Nephron (organoid): Measurements from ENCODE around the gene PTGES3.

Source experiments
- H3K27ac Mint-ChIP-seq, 3 experiments: 2 replicates each; pipeline ENCODE4 v1.8.0; 2020; ENCODE audit warnings: mixed read lengths in 3 of 3, mild to moderate bottlenecking in 2 of 3, moderate library complexity in 1 of 3
- H3K27me3 Mint-ChIP-seq: 2 replicates; pipeline ENCODE4 v1.8.0; 2021; ENCODE audit warnings: low read depth, mild to moderate bottlenecking, moderate library complexity, mixed read lengths
- H3K36me3 Mint-ChIP-seq: 2 replicates; pipeline ENCODE4 v1.8.0; 2020; ENCODE audit warnings: low read depth, mixed read lengths
- H3K4me1 Mint-ChIP-seq: 2 replicates; pipeline ENCODE4 v1.8.0; 2020; ENCODE audit warnings: mixed read lengths
- H3K4me3 Mint-ChIP-seq, 3 experiments: 2 replicates each; pipeline ENCODE4 v1.8.0; 2020; ENCODE audit warnings: mild to moderate bottlenecking in 3 of 3, mixed read lengths in 3 of 3, moderate library complexity in 2 of 3
- H3K9me3 Mint-ChIP-seq: 2 replicates; pipeline ENCODE4 v1.8.0; 2020; ENCODE audit warnings: mixed read lengths
- CTCF ChIP-seq, 3 experiments: fragments of 200-600 bp; sonication (generic); IDR thresholded peaks; one replicate each; pipeline ENCODE4 v1.5.0; 2021; ENCODE audit warnings: antibody characterized with exemption in 3 of 3; ENCODE audit not compliant: unreplicated experiment in 3 of 3

Gene PTGES3

GRCh38 chr12:56699020-56699661 lies 11.1 kb upstream of the PTGES3 start:
- H3K9me3 Mint-ChIP-seq, result no peaks in the 10 kb centered on the region
- no peaks in the 10 kb centered on the region for H3K27me3 Mint-ChIP-seq
- no peak overlapping the region for H3K4me3 Mint-ChIP-seq
- TF ChIP-seq CTCF (IDR thresholded peaks at IDR 0.05; ENCODE audit: unreplicated experiment in 3 of 3), result no peak
- H3K4me1 Mint-ChIP-seq, result peaks cover 18% of the 10 kb centered on the region
- no peaks in the 10 kb centered on the region for H3K36me3 Mint-ChIP-seq
- H3K27ac Mint-ChIP-seq, result peak overlapping the region in 1 of 3 experiments; percentile 31

- no peak for TF ChIP-seq CTCF (IDR thresholded peaks at IDR 0.05; ENCODE audit: unreplicated experiment in 3 of 3)
- H3K9me3 Mint-ChIP-seq, result no peaks in the 10 kb centered on the region
- no peaks in the 10 kb centered on the region for H3K36me3 Mint-ChIP-seq
- H3K27me3 Mint-ChIP-seq, result no peaks in the 10 kb centered on the region
- H3K27ac Mint-ChIP-seq, result peak overlapping the region; percentile 92 to 96 (median 92)
- H3K4me3 Mint-ChIP-seq, result peak overlapping the region in 2 of 3 experiments; percentile 42 to 60
- H3K4me1 Mint-ChIP-seq, result peaks cover 18% of the 10 kb centered on the region
Observed at GRCh38 chr12:56695327-56696101, 7.4 kb upstream of the PTGES3 start.

DNA sequence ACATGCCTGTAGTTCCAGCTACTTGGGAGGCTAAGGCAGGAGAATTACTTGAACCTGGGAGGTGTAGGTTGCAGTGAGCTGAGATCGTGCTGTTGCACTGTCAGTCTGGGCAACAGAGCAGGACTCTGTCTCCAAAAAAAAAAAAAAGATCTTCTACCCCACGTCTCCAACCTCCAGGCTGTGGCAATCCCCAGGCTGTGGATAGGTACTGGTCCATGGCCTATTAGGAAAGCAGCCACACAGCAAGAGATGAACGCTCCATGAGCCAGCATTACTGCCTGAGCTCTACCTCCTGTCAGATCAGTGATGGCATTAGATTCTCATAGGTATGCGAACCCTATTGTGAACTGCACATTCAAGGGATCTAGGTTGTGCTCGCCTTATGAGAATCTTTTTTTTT lies 6.1 kb upstream of the PTGES3 start:
- Mint-ChIP-seq H3K27me3 (no peaks in the 10 kb centered on the region), H3K4me1 (peaks cover 18% of the 10 kb centered on the region), H3K36me3 (no peaks in the 10 kb centered on the region), H3K9me3 (no peaks in the 10 kb centered on the region), H3K4me3 (peak overlapping the region in 1 of 3 experiments; percentile 39), H3K27ac (no peak overlapping the region)
- no peak for TF ChIP-seq CTCF (IDR thresholded peaks at IDR 0.05; ENCODE audit: unreplicated experiment in 3 of 3)

GRCh38 chr12:56688846-56689109 lies 694 bp upstream of the PTGES3 start:
- H3K4me3 Mint-ChIP-seq, result peak overlapping the region; percentile 99 to 100 (median 99)

DNA sequence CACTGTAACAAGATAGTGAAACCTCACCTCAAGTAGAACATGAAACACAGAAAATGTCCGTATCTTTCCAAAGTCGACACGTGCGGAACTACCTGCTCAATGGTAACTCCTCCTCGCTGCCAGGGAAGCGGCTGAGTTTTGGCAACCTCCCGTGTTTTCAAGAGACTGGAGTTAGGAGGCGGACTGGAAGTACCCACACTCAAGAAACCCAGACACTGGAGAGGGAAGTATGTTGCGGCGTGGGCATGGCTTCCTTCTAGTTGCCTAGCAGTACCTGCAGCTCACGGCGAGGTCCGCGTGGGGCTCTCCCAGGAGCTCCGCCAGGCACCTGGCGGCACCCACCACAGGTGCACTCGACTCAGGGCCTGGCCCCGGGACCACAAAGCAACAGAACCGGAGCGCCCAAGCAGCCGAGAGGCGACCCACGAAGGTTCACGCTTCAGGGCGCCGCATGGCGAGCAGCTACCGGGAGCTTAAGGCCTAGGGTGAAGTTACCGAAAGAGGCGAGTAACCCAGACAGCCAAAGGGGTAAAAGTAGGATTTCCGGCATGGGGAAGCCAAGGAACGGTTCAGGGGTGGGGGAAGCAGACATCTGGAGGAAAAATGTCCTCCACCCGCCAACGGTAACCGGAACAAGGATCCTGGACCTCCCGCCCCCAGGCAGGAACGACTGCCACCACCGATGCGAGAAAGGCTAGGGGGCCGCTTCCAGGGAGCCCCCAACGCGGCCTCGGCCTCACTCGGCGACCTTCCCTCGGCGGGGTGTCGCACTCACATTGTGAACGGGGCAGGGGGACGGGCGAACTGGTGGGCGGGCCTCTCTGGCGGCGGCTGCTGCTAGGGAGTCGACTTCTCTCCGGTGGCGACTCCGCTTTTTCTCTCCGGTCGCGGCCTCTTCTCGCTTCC lies 608 bp downstream of the PTGES3 start:
- H3K36me3 Mint-ChIP-seq, result peaks cover 20% of the 10 kb centered on the region
- peak overlapping the region; percentile 99 to 100 (median 99) for H3K27ac Mint-ChIP-seq
- TF ChIP-seq CTCF (IDR thresholded peaks at IDR 0.05; ENCODE audit: unreplicated experiment in 3 of 3), result no peak
- no peaks in the 10 kb centered on the region for H3K9me3 Mint-ChIP-seq
- peaks cover 27% of the 10 kb centered on the region for H3K4me1 Mint-ChIP-seq
- peak overlapping the region; percentile 99 to 100 (median 99) for H3K4me3 Mint-ChIP-seq
- no peaks in the 10 kb centered on the region for H3K27me3 Mint-ChIP-seq

More at GRCh38 chr12:56688846-56689109, 694 bp upstream of the PTGES3 start:
- Mint-ChIP-seq H3K27me3 (no peaks in the 10 kb centered on the region), H3K9me3 (no peaks in the 10 kb centered on the region), H3K4me1 (peaks cover 26% of the 10 kb centered on the region), H3K36me3 (peaks cover 19% of the 10 kb centered on the region), H3K27ac (peak overlapping the region; percentile 99 to 100 (median 99))
- TF ChIP-seq CTCF (IDR thresholded peaks at IDR 0.05; ENCODE audit: unreplicated experiment in 3 of 3), result no peak
